Adrenal gland (tissue), 5 donors: ENCODE data around the gene NPAS4.

Experiments
- POLR2A ChIP-seq, 2 donors: fragments of 450-650 bp; IDR thresholded peaks; one replicate each; pipeline ENCODE4 v1.6.1; 2017; ENCODE audit warnings: antibody characterized with exemption in 2 of 2, mild to moderate bottlenecking in 2 of 2, moderate library complexity in 1 of 2
- TF ChIP-seq, protein P1 (sequence below), 6 experiments: fragments of 450-650 bp in 4 of 6; fragments of 200-600 bp in 2 of 6; sonication (generic) in 1 of 6; IDR thresholded peaks; 1 replicate in 5 of 6; 2 replicates in 1 of 6; pipeline versions ENCODE4 v1.5.1 to v1.8.0; 2016 to 2021; ENCODE audit warnings: antibody characterized with exemption in 6 of 6, mild to moderate bottlenecking in 2 of 6, moderate library complexity in 1 of 6
- donor health status: DM: no; HTN: no; CAD: no.

DNA sequence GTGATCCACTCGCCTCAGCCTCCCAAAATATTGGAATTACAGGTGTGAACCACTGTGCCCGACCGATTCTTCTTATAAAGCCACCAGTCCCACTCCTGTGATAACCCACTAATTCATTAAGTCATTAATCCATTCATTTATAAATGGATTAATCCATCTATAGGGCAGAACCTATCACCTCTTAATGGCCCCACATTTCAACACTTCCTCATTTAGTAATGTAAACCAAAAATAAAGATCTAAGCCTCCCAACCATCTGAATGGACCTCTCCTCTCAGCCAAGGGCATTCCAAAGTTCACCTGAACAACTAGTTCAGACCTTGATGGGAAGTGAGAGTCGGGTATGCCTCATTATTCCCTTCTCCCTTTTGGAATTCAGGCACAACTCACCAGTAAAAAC lies 27.7 kb downstream of the NPAS4 start:
- TF ChIP-seq, protein P1, sequence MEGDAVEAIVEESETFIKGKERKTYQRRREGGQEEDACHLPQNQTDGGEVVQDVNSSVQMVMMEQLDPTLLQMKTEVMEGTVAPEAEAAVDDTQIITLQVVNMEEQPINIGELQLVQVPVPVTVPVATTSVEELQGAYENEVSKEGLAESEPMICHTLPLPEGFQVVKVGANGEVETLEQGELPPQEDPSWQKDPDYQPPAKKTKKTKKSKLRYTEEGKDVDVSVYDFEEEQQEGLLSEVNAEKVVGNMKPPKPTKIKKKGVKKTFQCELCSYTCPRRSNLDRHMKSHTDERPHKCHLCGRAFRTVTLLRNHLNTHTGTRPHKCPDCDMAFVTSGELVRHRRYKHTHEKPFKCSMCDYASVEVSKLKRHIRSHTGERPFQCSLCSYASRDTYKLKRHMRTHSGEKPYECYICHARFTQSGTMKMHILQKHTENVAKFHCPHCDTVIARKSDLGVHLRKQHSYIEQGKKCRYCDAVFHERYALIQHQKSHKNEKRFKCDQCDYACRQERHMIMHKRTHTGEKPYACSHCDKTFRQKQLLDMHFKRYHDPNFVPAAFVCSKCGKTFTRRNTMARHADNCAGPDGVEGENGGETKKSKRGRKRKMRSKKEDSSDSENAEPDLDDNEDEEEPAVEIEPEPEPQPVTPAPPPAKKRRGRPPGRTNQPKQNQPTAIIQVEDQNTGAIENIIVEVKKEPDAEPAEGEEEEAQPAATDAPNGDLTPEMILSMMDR (IDR thresholded peaks at IDR 0.05), result no peak
- no peak for TF ChIP-seq POLR2A (IDR thresholded peaks at IDR 0.05)
